Hepatocyte (in vitro differentiated cells): ENCODE results near the gene GRK5. TPM values are rescaled to one million over a fixed set of nuclear protein-coding genes. Genes with fewer than 3 reads are reported as not detected.
"Not testable (repeated sequence)": the region's sequence is repeated elsewhere in the genome, so short reads cannot be mapped to it uniquely, and the experiment has no call there.

Experiments used
- DNase-seq: peaks from one replicate; pipeline ENCODE4 v3.0.0-alpha.2; 2016; ENCODE audit warnings: low spot score
- H2AFZ ChIP-seq: fragments of 200-600 bp; sonication (generic); 2 replicates; pipeline ENCODE4 v1.6.0; 2016; ENCODE audit warnings: antibody characterized with exemption, mild to moderate bottlenecking
- H3K27ac ChIP-seq: fragments of 200-600 bp; sonication (generic); 2 replicates; pipeline ENCODE4 v1.5.1; 2016; ENCODE audit warnings: mild to moderate bottlenecking
- H3K27me3 ChIP-seq: fragments of 200-600 bp; sonication (generic); 2 replicates; pipeline ENCODE4 v1.6.1; 2016
- H3K36me3 ChIP-seq: fragments of 200-600 bp; sonication (generic); replicated peaks from 2 replicates; pipeline ENCODE4 v1.5.1; 2016; ENCODE audit warnings: low read depth; ENCODE audit not compliant: insufficient read depth
- H3K4me1 ChIP-seq: fragments of 200-600 bp; sonication (generic); 2 replicates; pipeline ENCODE4 v1.5.1; 2016; ENCODE audit warnings: mild to moderate bottlenecking, moderate library complexity; ENCODE audit not compliant: insufficient read depth
- H3K4me2 ChIP-seq: fragments of 200-600 bp; sonication (generic); 2 replicates; pipeline ENCODE4 v1.6.0; 2016
- H3K4me3 ChIP-seq: fragments of 200-600 bp; sonication (generic); 2 replicates; pipeline ENCODE4 v1.5.1; 2016; ENCODE audit warnings: mild to moderate bottlenecking
- H3K79me2 ChIP-seq: fragments of 200-600 bp; sonication (generic); 2 replicates; pipeline ENCODE4 v1.6.0; 2017; ENCODE audit warnings: mild to moderate bottlenecking
- H3K9me2 ChIP-seq: fragments of 200-600 bp; sonication (generic); replicated peaks from 2 replicates; pipeline ENCODE4 v1.6.0; 2017; ENCODE audit warnings: mild to moderate bottlenecking; ENCODE audit not compliant: insufficient read depth
- H3K9me3 ChIP-seq: fragments of 200-600 bp; sonication (generic); 2 replicates; pipeline ENCODE4 v1.5.1; 2016; ENCODE audit warnings: low read depth, mild to moderate bottlenecking
- H4K20me1 ChIP-seq: fragments of 200-600 bp; sonication (generic); 2 replicates; pipeline ENCODE4 v1.6.0; 2016; ENCODE audit warnings: mild to moderate bottlenecking; ENCODE audit not compliant: insufficient read depth, poor library complexity, severe bottlenecking
- EZH2 ChIP-seq: fragments of 200-600 bp; sonication (generic); IDR thresholded peaks from 2 replicates; pipeline ENCODE4 v1.6.1; 2016; ENCODE audit warnings: antibody characterized with exemption, mild to moderate bottlenecking, borderline replicate concordance
- EZH2phosphoT487 ChIP-seq: fragments of 200-600 bp; sonication (generic); IDR thresholded peaks from one replicate; pipeline ENCODE4 v1.6.1; 2018; ENCODE audit warnings: antibody characterized with exemption, mild to moderate bottlenecking, low read depth, moderate library complexity; ENCODE audit not compliant: unreplicated experiment, severe bottlenecking
- WGBS: methylation state at CpG from one replicate; pipeline ENCODE4 v1.1.6; 2016; ENCODE audit warnings: low lambda C conversion rate; ENCODE audit errors: missing lambda C conversion rate; 5-methylcytosine and 5-hydroxymethylcytosine counted together
- polyA plus RNA-seq: library from polyadenylated mRNA; unstranded; fragments of >200 nt; fragmentation: Nextera tagmentation; extraction: Ambion mirVana; gene quantifications from 2 replicates; pipeline ENCODE4 v1.2.1, GENCODE V29; 2016
- total RNA-seq: library from RNA; depleted of rRNA; stranded (reverse); fragments of >200 nt; gene quantifications from 2 replicates; pipeline ENCODE4 v1.2.3, GENCODE V29; 2014
- TF ChIP-seq, protein P1 (sequence below): fragments of 200-600 bp; sonication (generic); IDR thresholded peaks from 2 replicates; pipeline ENCODE4 v1.5.1; 2016; ENCODE audit warnings: antibody characterized with exemption, mild to moderate bottlenecking; ENCODE audit not compliant: poor library complexity

GRK5 gene
- total and polyA plus RNA-seq, 2 experiments from 2014 or later = 7.6 to 19.9 TPM

DNA sequence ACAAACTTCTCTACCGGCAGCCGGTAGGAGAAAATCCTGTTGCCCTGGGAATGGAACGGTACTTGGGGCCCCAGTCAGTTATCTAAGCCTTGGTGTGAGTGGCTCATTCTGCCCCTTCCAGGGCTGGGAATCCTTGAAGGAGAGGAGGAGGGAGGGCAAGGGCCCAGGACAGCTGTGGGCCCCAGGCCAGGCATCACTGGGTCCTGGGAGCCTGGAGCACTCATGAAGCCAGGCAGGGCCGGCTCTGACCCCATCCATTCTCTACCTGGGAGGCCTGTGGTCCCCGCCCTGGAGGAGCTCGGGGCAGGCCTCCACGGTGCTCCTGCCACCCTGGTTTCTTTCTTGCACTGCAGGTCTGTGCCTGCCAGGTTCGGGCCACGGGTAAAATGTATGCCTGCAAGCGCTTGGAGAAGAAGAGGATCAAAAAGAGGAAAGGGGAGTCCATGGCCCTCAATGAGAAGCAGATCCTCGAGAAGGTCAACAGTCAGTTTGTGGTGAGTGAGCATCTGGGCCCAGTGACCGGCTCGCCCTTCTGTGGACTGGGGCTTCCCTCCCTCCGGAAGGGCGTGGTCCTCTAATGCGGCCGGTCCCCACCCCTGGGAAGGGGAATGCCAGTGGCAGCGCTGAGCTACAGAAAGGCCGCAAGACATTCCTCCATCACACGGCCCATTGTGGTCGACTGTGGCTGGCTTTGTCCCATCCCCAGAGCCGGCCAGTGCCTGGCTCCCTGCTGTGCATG lies 223.8 kb downstream of the GRK5 start:
- H3K27me3 ChIP-seq = no peaks in the 10 kb centered on the region
- no peak for TF ChIP-seq EZH2phosphoT487
- TF ChIP-seq, protein P1, sequence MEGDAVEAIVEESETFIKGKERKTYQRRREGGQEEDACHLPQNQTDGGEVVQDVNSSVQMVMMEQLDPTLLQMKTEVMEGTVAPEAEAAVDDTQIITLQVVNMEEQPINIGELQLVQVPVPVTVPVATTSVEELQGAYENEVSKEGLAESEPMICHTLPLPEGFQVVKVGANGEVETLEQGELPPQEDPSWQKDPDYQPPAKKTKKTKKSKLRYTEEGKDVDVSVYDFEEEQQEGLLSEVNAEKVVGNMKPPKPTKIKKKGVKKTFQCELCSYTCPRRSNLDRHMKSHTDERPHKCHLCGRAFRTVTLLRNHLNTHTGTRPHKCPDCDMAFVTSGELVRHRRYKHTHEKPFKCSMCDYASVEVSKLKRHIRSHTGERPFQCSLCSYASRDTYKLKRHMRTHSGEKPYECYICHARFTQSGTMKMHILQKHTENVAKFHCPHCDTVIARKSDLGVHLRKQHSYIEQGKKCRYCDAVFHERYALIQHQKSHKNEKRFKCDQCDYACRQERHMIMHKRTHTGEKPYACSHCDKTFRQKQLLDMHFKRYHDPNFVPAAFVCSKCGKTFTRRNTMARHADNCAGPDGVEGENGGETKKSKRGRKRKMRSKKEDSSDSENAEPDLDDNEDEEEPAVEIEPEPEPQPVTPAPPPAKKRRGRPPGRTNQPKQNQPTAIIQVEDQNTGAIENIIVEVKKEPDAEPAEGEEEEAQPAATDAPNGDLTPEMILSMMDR = no peak
- no peaks in the 10 kb centered on the region for H4K20me1 ChIP-seq
- no peak for DNase-seq
- WGBS = 88% methylated on average over 22 of the region's 22 CpGs
- H3K9me2 ChIP-seq = no peaks in the 10 kb centered on the region
- H3K36me3 ChIP-seq = no peaks in the 10 kb centered on the region
- no peak overlapping the region for H3K4me2 ChIP-seq
- no peaks in the 10 kb centered on the region for H3K79me2 ChIP-seq
- H3K27ac ChIP-seq = no peak overlapping the region
- no peak overlapping the region for H2AFZ ChIP-seq
- H3K4me3 ChIP-seq = no peak overlapping the region
- no peaks in the 10 kb centered on the region for H3K4me1 ChIP-seq
- no peaks in the 10 kb centered on the region for H3K9me3 ChIP-seq

DNA sequence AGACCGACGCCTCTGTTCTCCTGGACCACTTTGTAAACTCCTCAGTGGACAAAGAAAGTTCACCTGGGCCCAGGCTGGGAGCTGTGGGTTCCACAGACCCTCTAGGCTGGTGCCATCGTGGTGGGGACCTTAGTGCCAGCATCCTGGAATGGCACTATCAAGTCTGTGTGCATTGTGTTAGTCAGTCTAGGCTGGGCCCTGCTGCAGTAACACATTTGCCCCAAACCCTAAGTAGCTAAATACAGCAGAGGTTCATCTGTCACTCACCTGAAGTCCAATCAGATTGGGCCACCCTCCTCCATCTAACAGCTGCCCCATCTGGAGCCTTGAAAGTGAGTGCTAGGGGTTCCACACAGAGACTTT lies 224.4 kb downstream of the GRK5 start:
- H3K9me2 ChIP-seq = no peaks in the 10 kb centered on the region
- TF ChIP-seq, protein P1 = no peak
- TF ChIP-seq EZH2 = no peak
- no peak for TF ChIP-seq EZH2phosphoT487
- H3K36me3 ChIP-seq = no peaks in the 10 kb centered on the region

DNA sequence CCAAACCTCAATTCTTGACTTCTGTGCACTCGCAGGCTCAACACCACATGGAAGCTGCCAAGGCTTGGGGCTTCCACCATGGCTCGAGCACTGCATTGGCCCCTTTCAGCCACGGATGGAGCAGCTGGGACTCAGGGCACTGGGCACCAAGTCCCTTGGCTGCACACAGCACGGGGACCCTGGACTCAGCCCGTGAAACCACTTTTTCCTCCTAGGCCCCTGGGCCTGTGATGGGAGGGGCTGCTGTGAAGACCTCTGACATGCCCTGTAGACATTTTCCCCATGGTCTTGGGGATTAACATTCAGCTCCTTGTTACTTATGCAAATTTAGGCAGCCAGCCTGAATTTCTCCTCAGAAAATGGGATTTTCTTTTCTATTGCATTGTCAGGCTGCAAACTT lies 227.6 kb downstream of the GRK5 start:
- not testable (repeated sequence) for H3K36me3 ChIP-seq
- WGBS = 94% methylated on average over 5 of the region's 5 CpGs

More for the DNA sequence above, 224.4 kb downstream of the GRK5 start:
- H3K79me2 ChIP-seq = no peaks in the 10 kb centered on the region
- DNase-seq = no peak
- H3K9me3 ChIP-seq = no peaks in the 10 kb centered on the region
- no peak overlapping the region for H3K4me3 ChIP-seq
- 96% methylated on average over 3 of the region's 3 CpGs for WGBS
- H3K27me3 ChIP-seq = no peaks in the 10 kb centered on the region
- no peak overlapping the region for H3K27ac ChIP-seq
- H3K4me1 ChIP-seq = no peaks in the 10 kb centered on the region
- no peak overlapping the region for H2AFZ ChIP-seq
- no peaks in the 10 kb centered on the region for H4K20me1 ChIP-seq
- no peak overlapping the region for H3K4me2 ChIP-seq

DNA sequence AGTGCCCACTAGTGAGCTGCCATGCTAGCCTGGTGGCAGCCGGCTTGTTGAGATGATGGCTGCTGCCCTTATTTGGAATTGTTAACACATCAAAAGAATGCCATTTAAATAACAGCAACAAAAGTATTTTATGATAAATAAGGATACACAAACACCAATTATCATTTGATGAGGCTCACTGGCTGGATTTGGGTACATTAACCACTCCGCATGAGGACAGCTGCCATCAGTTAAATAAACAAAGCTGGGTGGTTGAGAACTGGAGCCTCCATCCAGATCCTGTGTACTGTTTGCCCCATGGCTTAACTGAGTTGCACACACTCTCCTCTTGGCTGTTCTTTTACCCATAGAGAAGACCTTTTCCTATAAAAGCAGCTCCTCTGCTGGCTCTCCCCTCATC lies 231.3 kb downstream of the GRK5 start:
- Histone ChIP-seq H3K4me1 (no peaks in the 10 kb centered on the region), H3K9me3 (no peaks in the 10 kb centered on the region), H3K27me3 (no peaks in the 10 kb centered on the region), H3K27ac (no peak overlapping the region), H3K9me2 (no peaks in the 10 kb centered on the region), H3K4me2 (no peak overlapping the region), H3K79me2 (no peaks in the 10 kb centered on the region), H3K4me3 (no peak overlapping the region), H2AFZ (no peak overlapping the region), H3K36me3 (no peaks in the 10 kb centered on the region), H4K20me1 (no peaks in the 10 kb centered on the region)
- TF ChIP-seq EZH2phosphoT487 (no peak), EZH2 (no peak)
- TF ChIP-seq, protein P1 = no peak
- 90% methylated on average over 2 of the region's 2 CpGs for WGBS
- DNase-seq = no peak

More for the DNA sequence above, 227.6 kb downstream of the GRK5 start:
- not testable (repeated sequence) for H3K4me3 ChIP-seq, H4K20me1 ChIP-seq, H3K9me2 ChIP-seq, H3K4me1 ChIP-seq, H3K9me3 ChIP-seq, H3K4me2 ChIP-seq, DNase-seq, H3K79me2 ChIP-seq, H3K27ac ChIP-seq, H2AFZ ChIP-seq, H3K27me3 ChIP-seq
